GM19372 (cell line): Measurements from ENCODE around the gene UBALD2.
"Not testable (repeated sequence)": the region's sequence is repeated elsewhere in the genome, so short reads cannot be mapped to it uniquely, and the experiment has no call there.

Source experiments
- ATAC-seq: cut with Tn5 transposase; IDR thresholded peaks from one replicate; pipeline ENCODE4 v1.9.1; 2021; ENCODE audit warnings: mild to moderate bottlenecking, low read depth, moderate library complexity; ENCODE audit not compliant: unreplicated experiment

UBALD2 gene

DNA sequence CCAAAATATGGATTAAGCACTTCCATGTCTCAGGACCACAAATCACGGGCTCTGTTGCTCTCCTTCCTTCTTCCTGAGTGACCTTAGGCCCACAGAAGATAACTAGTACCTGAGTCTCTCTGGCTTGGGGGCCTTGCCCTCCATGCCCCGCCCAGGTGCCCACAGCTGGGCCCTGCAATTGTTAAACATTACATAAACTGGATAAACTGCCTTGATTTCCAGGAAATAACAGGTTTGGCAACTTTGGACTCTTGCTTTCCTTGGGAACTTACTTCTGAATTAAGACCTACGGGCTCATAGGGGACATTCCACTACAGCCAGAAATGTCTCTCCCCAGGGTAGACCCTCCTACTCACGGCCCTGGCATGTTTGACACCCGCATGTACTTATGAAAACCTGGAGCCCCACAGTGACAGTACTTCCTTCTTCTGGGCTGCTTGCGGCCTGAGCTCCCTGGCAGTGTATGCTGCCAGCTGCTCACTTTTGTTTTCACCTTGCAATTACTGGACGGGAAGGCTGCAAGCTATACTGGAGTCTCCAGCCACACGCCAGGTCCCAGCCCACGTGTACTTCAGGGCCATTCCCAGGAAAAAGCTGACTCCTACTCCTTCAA, 2.3 kb upstream of the UBALD2 start:
- ATAC-seq = no peak

DNA sequence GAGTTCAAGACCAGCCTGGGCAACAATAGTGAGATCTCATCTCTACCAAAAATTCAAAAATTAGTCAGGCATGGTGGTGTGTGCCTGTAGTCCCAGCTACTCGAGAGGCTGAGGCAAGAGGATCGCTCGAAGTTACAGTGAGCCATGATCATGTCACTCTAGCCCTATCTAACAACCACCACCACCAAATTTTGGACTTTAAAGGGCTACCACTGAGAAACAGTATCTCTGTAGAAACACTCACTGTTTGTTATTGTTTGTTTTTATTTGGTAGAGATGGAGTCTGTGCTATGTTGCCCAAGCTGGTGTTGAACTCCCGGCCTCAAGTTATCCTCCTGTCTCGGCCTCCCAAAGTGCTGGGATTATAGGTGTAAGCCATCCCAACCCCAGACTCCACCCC, 1.3 kb upstream of the UBALD2 start:
- ATAC-seq = no peak

DNA sequence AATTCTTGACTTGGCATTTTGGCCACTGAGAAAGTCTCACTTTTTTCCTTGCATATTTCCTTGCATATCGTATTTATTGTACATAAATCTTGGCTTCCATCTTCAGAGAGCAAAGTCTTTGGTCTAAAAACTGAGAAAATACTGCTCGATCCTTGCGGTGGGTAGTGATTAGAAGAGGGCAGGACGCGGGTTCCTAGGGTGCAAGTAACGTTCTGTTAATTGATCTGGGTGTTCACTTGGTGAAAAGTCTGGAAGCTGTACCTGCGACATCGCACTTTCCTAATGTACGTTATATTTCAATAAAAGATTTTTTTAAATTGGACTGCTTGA, 758 bp upstream of the UBALD2 start:
- ATAC-seq = peak; percentile 0

DNA sequence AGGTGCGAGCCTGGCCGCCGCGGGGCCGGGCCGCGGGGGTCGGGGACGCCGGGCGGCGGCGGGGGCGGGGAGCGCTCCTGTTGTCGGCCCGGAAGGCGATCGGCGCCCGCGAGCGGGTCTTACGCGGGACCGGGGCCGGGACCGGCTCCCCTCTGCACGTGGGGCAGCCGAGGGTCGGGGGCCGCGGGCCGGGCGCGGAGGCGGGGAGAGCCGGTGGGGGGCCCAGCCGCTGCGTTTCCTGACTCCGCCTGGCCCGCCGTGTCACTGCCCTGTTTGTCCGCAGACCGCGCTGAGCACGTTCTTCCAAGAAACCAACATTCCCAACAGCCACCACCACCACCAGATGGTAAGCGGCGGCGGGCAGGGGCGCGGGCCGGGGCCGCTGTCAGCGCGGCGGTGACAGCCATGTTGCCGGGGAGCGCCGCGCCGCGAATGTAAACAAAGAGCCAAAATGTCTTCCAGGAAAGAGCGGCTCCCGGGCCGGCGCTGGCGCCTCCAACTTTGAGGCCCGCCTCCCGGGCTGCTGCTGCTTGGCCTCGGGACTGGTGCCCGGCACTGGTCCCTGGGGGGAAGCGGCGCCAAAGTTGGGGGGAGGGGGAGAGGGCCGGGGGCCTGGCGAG, 586 bp downstream of the UBALD2 start:
- ATAC-seq = no peak

DNA sequence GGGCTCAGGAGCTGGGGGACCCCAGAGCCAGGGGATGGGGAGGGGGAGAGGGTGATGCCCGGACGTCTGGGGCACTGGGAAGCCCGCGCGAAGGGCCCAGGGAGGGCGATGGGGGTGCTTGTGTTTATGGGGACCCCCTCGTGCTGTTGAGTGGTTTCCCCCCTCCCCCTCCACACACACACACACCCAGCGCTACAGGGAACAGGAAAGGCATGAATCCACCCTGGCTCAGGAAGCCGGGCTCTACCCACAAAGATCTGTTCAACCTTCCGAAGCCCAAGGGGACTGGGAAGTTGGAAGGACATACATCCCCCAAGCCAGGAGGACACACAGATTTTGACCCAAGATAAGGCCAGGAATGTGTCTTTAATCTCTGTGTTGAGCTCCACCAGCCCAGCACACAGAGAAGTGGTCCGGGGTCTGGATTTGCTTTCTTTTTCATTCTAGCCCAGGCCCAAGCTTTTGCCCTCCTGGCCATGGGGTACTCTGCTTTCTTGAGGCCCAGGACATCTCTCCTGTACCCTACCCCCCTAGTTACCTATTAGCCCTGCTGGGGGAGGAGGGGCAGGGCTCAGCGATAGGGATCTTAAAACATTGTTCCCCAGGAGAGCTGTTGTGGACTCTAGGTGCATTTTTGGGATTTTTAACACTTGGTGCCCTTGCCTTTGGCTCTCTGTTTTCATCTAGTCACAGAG, 1.2 kb downstream of the UBALD2 start:
- ATAC-seq = no peak

DNA sequence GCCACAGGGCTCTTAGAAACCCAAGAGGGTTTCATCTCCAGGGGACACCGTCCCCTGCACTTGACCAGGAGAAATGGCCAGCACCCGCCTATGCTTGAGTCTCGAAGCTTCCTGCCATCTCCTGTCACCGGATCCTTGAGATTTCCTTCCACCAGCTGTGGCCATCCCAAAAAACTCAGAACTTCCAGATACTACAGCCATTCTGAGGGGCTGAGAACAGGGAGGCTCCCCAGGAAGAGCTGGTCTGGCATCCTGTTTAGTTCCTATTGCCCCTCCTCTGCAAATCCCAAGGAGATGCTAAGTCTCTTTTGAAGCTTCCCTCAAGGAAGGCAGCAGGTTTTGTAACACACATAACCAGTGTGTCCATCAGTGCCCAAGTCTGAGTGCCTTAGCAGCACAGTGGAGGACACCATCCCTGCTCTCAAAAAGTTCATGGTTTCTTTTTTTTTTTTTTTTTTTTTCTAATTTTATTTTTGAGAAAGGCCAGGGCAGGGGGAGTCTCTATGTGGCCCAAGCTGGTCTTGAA, 2.0 kb downstream of the UBALD2 start:
- no peak for ATAC-seq

DNA sequence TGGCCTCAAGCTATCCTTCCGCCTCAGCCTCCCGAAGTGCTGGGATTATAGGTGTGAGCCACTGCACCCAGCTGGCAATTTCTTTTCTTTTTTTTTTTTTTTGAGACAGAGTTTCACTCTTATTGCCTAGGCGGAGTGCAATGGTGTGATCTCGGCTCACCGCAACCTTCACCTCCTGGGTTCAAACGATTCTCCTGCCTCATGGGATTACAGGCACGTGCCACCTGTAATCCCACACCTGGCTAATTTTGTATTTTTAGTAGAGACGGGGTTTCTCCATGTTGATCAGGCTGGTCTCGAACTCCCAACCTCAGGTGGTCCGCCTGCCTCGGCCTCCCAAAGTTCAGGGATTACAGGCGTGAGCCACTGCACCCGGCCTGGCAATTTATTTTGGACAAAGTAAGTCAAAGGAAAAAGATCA, 2.4 kb downstream of the UBALD2 start:
- not testable (repeated sequence) for ATAC-seq

DNA sequence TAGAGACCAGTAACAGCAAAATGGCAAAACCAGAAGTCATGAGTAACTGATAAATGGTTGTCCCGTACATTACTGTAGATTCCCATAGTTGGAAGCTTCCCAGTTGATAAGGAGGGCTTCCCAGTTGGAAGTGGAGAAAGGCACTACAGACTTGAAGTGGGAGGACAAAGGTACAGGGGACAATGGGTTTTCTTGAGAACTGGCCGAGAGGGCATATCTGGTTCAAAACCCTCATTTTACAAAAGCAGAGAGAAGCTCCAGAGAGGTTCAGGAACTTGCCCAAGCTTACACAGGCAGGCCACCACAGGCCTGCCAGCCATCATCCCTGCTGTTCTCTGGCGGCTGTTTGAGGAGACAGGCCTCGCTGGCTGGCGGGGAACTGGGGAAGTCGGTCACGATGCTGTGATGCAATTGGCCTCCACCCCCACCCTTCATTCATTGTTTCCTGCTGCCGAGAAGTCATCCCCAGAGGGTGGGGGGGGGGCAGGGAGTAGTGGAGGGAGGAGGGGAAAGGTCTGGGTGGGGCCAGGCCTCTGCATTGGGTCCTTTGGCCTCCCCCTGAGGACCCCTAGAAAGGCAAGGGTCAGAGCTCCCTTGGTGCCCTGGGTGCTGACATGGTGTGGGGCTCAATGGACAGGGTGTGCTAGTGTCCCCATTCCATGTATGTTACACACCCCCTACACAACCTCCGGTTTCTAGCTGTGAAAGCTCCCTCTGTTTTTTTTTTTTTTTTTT, 3.0 kb downstream of the UBALD2 start:
- no peak for ATAC-seq

DNA sequence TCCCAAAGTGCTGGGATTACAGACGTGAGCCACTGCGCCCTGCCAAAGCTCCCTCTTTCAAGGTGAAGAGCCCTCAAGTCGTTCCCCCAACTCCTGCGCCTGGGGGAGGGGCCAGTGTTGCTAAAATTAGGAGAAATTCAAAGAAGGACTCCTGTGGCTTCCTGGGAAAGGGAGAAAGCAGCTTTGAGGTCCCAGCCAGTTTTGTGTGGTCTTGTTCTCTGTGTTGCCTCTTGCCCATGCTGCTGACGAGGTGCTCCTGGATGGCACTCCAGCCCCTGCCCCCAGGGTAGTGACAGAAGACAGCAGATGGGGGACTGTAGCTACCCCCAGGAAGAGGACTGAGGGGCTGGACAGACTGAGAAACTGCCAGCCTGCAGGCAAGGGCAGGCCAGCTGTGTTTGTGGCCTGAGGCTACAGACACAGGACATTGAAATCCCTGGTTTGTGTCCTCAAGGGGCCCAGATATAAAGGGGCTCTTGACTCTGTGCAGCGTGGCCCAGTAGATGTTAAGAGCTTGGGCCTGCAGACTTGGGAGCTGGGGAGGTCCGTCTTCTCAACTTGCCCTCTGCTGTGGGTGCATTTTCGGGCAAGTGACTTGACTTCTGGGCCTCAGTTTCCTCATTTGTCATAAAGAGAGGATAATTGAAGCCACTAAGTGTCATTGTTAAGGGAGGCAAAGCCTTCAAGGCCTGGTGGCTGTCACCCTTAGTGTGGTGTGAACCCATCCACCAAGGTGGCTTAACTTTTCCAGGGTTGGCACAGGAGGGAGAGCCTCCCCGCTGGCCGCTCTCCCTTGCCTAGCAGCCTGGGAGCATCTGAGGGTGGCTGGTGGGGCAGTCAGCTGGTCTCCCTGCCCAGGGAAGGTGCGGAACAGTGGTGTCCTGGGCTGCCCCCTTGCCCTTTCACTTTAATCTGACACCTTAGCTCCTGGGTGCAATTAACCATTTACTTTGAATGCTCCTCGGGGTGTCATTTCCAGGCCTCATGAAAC, 4.1 kb downstream of the UBALD2 start:
- no peak for ATAC-seq

DNA sequence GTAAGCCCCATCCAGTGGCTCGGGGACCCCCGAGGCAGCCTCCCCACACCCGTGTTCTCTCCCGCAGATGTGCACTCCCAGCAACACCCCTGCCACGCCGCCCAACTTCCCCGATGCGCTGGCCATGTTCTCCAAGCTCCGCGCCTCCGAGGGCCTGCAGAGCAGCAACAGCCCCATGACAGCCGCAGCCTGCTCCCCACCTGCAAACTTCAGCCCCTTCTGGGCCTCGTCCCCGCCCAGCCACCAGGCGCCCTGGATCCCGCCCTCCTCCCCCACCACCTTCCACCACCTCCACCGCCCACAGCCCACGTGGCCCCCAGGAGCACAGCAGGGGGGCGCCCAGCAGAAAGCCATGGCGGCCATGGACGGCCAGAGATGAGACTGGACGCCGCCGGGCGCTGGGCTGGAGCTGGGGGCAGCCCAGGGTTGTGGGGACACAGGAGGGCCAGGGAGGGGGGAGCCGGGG, 5.0 kb downstream of the UBALD2 start:
- no peak for ATAC-seq

DNA sequence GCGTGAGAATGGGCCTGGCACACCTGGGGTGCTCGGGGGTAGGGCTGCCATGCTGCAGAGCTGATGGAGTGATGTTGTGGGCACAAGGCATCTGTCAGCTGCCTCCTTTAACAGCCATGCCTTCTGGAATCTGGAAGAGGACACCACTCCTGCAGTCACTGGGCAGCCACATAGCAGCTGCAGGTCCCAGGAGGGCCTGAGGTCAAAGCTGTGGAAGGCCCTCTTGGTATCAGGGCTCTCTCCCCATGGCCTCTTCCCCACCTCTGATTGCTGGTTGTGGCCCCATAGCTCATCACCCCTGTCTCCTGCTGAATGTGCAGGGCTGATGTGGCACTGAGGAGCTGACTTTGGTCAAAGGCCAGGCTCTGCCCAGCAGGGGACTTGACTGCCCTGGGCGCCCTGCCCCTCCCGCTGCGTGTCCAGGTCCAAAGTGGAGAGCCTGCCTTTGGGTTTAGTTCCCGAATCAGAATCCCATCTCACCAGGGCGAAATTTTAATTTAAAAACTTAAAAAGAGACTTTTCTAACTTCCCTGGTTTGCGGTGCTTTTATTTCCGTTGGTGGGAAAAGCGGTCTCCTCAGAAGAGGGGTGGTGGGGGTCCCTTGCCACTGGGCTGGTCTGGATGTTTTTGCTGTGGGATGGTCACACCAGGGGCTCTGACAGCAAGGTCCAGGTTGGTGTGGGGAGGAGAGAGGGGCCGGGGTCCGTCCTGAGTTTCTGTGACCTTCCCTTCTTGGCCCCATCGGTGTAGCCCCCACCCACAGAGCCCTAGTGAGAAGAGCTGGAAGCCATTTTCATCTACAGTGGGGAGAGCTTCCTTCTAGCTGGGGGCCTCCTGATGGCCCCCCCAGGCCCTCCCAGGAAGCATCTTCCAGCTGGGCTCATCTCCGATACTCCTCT, 5.9 kb downstream of the UBALD2 start:
- ATAC-seq = no peak

DNA sequence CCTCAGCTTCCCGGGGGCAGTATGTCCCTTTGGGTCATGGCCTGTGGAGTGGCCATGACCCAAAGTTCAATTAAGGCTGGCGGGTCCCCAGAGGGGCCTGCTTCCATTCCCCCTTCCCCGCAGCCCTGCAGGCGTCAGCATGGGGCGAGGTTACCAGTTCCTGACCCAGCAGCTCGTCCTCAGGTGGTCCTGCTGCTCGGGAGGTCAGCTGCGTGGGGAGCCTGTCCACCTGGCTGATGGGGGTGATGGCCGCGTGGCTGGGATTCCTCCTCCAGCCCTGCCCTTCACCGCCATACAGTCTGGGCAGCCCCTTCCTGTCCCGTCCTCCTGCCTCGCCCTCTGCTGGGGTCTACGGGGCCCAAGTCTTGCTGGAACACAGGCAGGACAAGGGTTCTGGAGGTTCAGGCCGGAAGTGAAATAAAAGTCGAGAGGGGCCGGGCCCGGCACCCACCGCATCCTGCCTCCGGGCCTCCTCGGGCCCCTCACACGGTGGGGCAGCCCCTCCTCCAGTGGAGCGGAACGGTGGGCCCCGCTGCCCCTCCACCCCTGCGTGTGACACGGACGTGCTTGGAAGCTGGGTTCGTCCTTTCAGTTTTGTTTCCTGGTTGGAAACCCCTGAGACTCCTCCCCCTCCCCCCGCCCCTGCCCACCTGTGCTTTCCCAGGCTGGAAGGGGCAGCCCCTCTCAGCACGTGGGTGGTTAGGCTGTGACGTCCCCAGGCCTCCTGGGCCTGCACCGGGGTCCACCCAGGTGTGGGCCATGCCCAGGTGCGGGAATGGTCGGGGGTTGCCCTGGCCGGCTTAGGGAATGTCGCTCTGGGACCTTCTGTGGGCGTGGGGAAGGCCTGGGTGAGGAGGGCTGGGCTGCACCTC, 6.8 kb downstream of the UBALD2 start:
- peak; percentile 53 for ATAC-seq

DNA sequence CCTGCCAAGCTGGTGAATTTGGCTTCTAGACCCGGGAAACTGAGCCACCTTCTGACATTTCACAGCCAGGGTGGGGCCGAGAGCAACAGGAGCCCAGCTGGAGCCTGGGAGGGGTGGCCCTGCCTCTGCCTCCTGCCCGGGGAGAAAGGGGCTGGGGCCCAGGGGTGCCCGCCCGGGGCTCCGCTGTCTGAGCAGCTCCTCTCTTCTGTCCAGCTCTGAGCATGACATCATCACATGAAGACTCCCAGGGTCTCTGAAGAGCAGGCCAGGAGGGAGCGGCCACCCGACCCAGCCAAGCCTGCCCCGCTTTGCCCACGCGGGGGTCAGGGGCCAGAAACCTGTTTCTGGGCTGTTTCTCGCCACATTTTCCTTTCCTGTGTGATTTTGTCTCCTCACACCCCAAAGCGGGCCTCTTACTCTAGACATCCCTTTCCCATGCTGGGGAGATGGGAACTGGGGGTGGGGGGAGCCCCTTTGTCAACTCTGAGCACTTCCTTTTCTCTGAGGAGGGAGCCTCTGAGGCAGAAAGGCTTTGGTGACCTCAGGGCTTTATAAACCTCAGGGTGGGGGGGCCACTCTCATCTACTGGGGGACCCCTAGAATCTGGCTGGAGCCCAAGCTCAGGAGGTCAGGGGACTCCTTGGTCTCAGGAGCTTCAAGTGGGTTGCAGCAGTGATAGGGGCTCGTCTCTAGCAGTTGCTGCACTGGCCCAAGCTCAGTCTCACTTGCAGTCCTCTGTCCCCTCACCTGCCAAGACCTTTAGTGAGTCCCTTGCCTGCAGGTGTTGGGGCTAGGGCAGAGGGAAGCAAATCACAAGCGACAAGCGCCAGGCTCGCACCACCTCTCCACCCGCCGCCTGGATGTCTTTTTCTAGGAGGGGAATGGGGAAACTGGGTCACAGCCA, 7.6 kb downstream of the UBALD2 start:
- ATAC-seq = peak; percentile 16

DNA sequence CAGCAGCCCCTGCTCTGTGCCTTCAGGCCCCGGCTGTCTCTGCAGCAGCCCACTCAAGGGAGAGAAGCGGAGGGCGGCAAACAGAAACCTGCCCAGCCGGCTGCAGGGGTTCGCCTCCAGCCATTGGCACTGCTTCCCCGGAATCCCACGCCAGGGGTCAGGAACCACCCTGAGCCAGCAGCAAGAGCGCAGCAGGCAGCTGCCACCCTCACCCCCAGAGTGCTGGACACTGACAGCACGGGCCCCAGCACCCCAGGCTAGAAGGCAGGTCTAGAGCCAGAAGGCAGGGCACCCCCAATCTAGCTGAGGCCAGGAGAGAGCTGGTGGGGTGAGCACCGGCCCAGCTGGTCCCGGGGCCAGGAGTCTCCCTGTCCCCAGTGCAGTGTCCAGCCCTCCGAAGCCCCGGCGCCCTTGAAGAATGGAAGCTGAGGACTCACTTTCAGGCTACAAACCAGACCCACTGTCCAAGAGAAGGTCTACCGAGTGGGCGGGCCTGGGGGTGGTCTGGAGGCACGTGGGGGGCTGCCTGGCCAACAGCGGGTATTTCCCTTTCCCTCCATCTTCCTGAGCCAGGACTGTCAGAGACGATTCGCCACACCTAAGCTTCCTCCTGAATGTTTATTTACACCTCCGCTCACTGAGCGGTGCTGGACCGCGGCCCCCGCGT, 8.4 kb downstream of the UBALD2 start:
- ATAC-seq = no peak

DNA sequence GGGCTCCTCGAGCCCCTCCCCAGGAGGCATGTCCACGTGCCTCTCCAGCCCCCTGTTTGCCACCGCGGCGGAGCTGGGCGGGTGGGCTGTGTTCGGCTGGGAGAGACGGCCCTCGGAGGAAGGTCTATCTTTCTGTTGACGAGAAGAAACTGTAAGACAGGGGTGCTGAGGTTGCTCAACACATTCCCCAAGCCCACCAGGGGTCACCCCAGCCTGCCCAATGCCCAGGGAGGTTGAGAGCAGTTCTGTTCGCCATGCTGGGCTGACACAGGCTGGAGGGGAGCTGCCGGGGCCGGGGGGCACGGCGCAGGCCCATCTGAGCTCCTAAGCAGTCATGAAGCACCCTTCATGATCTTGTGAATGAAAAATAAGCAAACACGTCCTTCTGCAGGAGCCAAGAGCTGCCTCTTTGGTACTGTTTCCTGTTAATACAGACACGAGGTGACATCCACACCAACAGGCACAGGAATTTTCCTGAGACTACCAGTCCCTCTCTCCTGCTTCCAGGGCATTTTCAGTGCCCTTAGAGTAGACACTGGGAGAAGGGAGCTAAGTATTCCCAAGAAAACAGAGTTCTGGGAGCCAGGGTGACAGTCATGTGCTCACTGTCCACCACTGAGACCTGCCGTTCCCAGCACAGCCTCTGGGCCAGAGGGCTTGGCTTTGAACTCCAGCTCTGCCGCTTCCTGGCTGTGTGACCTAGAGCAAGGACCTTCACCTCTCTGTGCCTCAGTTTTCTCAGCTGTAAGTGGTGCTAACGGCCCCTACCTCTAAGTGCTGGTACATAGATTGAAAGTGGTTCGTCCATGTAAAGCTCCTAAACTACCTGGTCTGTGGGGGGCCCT, 9.2 kb downstream of the UBALD2 start:
- no peak for ATAC-seq
